ENCODE data around the gene ZNF664. TPM values are rescaled to one million over a fixed set of nuclear protein-coding genes. Genes with fewer than 3 reads are reported as not detected.

ZNF664 gene
- total and polyA plus RNA-seq, 2 experiments from 2014 or later = 40.5 to 115 TPM

DNA sequence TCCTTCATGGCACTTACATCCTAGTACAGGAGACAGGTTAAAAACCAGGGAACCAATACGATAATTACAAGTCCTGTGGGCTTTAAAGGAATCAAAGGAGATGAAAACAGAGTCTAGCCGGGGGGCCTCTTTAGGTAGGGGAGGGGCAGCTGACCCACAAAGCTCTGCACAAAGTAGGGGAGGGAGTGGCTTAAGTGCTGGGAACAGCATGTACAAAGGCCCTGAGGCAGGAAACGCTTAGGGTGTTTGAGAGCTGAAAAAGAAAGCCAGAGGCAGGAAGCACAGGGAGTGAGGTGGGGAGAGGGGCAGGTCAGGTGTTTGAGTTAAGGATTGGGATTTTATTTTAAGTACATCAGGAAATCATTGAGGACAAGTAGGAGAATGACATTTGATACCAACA is 37.7 kb downstream of the ZNF664 start:
- H3K4me3 ChIP-seq = no peak overlapping the region
- no peak overlapping the region for H3K27ac ChIP-seq
- H3K36me3 ChIP-seq = peaks cover 28% of the 10 kb centered on the region
- H3K27me3 ChIP-seq = no peaks in the 10 kb centered on the region
- DNase-seq (ENCODE audit: low read depth in 1 of 2, low spot score in 1 of 2) = no peak
- TF ChIP-seq, protein P1, sequence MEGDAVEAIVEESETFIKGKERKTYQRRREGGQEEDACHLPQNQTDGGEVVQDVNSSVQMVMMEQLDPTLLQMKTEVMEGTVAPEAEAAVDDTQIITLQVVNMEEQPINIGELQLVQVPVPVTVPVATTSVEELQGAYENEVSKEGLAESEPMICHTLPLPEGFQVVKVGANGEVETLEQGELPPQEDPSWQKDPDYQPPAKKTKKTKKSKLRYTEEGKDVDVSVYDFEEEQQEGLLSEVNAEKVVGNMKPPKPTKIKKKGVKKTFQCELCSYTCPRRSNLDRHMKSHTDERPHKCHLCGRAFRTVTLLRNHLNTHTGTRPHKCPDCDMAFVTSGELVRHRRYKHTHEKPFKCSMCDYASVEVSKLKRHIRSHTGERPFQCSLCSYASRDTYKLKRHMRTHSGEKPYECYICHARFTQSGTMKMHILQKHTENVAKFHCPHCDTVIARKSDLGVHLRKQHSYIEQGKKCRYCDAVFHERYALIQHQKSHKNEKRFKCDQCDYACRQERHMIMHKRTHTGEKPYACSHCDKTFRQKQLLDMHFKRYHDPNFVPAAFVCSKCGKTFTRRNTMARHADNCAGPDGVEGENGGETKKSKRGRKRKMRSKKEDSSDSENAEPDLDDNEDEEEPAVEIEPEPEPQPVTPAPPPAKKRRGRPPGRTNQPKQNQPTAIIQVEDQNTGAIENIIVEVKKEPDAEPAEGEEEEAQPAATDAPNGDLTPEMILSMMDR (IDR thresholded peaks at IDR 0.05; ENCODE audit: low read depth, low read length) = no peak
- H3K4me1 ChIP-seq (ENCODE audit: low read depth) = peaks cover 22% of the 10 kb centered on the region
- H3K9me3 ChIP-seq (ENCODE audit: low read depth) = no peaks in the 10 kb centered on the region

DNA sequence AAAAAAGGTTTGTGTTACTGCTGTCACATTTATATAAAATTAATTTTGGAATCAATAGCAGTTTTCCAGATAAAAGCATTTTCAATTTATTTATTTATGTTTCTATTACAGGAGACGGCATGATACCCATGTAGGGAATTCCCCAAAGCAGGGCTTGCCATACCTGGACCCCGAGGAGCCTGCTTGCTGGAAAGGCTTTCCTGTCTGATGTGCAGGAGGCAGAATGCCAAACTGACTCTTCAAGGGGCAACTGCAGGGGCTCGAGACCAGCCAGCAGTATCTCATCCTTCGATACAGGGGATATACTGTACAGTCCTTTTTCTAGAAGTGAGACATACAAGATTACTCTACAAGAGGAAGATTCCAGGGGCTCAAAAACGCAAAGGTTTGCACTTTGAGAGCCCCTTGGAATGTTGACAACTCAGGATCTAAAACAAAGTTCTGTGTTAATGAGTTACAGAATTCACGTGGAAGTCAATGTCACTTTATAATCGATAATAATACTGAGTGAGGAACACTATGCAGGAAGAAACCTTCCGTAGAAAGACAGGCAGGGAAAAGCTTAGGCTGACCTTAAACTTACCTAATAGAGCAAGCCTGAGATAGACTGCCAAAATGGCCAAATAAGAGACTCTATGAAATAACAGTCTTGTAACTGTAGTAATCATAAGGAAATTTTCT is 38.6 kb downstream of the ZNF664 start:
- Histone ChIP-seq H3K4me1 (ENCODE audit: low read depth) (peaks cover 17% of the 10 kb centered on the region), H3K9me3 (ENCODE audit: low read depth) (no peaks in the 10 kb centered on the region), H3K27me3 (no peaks in the 10 kb centered on the region), H3K27ac (no peak overlapping the region), H3K4me3 (no peak overlapping the region), H3K36me3 (peaks cover 28% of the 10 kb centered on the region)
- no peak for DNase-seq (ENCODE audit: low read depth in 1 of 2, low spot score in 1 of 2)
- TF ChIP-seq, protein P1 (IDR thresholded peaks at IDR 0.05; ENCODE audit: low read depth, low read length) = no peak

DNA sequence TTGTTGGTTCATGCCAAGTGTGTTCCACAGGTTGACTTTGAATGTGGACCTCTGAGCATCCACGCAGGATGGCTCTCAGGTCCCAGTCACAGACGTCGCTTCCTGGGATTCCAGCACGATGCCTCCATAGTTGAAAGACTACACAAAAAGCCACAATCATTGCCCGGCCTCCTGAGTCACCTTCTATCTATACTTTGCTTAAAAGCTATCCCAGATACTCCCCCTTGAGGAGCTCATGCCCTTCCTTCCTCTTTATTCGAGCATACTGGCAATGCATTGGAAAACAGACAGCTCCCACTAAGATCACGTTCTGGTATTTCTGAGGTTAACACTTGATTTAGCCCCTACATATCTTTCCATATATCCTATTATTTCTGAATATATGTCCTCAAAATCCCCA is 40.1 kb downstream of the ZNF664 start:
- TF ChIP-seq, protein P1 (IDR thresholded peaks at IDR 0.05; ENCODE audit: low read depth, low read length) = no peak
- Histone ChIP-seq H3K36me3 (peaks cover 28% of the 10 kb centered on the region), H3K4me3 (no peak overlapping the region), H3K27me3 (no peaks in the 10 kb centered on the region), H3K9me3 (ENCODE audit: low read depth) (no peaks in the 10 kb centered on the region), H3K27ac (no peak overlapping the region), H3K4me1 (ENCODE audit: low read depth) (peaks cover 2% of the 10 kb centered on the region)
- DNase-seq (ENCODE audit: low read depth in 1 of 2, low spot score in 1 of 2) = no peak

DNA sequence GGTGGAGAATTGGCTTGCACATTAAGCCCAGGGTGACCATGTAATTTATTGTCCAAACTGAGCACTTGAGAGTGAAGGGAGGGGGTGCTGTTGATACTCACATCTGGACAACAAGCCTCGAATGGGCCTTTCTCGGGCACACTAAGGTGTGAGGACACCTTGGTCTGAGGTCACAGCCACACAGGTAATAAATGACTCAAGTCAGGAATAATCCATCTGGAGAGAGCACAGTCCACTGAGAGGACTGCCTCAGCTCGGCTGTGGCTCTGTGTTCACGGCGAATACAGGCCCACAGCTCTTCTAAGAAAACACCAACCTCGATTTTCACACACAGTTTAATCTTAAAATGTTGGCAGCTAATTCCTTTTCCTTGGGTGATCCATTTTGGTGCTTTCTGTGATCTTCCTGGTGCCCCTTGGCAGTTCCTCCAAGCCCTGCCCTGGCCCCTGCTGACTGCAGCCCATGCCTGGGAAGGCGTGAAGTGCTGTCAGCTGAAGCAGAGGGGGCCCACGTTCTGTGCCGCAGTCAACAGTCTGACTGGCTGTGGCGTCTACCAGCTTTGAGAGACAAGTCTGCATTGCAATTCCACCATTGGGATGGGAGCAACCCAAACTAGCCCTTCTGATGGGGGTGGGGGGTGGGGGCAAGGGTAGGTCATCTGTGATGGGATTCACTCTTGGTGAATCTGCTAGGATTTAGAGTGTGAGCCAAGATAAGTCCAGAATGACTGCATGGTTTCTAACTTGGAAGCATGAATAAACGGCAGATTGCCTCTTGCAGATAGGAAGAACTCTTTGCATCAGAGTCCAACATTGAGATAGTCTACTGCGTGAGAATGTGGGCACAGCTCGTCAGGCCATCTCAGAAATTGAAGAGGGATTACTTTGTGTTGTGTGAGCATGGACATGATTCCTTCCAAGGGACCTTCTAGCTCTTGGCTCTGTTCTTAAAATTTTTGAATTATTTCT is 42.8 kb downstream of the ZNF664 start:
- TF ChIP-seq, protein P1 (IDR thresholded peaks at IDR 0.05; ENCODE audit: low read depth, low read length) = no peak
- peaks cover 25% of the 10 kb centered on the region for H3K36me3 ChIP-seq
- no peaks in the 10 kb centered on the region for H3K27me3 ChIP-seq
- H3K4me3 ChIP-seq = no peak overlapping the region
- H3K27ac ChIP-seq = peak overlapping the region; percentile 62
- no peak for DNase-seq (ENCODE audit: low read depth in 1 of 2, low spot score in 1 of 2)
- H3K9me3 ChIP-seq (ENCODE audit: low read depth) = no peaks in the 10 kb centered on the region
- no peaks in the 10 kb centered on the region for H3K4me1 ChIP-seq (ENCODE audit: low read depth)

DNA sequence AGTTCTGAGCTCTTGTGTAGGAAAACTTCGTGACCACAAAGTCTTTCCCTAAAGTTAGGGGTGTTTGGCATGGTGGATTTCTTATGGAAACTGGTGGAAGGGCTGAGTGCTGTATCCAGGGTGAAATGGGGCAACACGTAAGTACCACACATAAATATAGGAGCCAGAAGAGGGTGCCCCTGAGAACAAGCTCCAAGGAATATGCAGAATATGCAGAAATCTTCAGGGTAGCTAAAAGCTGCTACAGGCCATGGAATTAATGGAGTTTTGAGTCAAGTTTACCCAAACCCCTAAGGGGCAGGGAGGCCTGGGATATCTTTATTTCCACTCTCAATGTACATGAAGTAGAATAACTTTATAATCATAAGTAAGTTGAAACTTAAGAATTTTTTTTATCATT is 44.0 kb downstream of the ZNF664 start:
- Histone ChIP-seq H3K9me3 (ENCODE audit: low read depth) (no peaks in the 10 kb centered on the region), H3K4me1 (ENCODE audit: low read depth) (no peaks in the 10 kb centered on the region), H3K4me3 (no peak overlapping the region), H3K36me3 (peaks cover 15% of the 10 kb centered on the region), H3K27me3 (no peaks in the 10 kb centered on the region), H3K27ac (no peak overlapping the region)
- DNase-seq (ENCODE audit: low read depth in 1 of 2, low spot score in 1 of 2) = no peak
- TF ChIP-seq, protein P1 (IDR thresholded peaks at IDR 0.05; ENCODE audit: low read depth, low read length) = no peak
